Lower lobe of right lung (tissue), 2 donors: ENCODE results near the gene SORT1. TPM values are rescaled to one million over a fixed set of nuclear protein-coding genes. Genes with fewer than 3 reads are reported as not detected.

Source experiments
- ATAC-seq, 2 donors: fragments of 200-7000 bp; cut with Tn5 transposase; one replicate each; pipeline ENCODE4 v1.9.1; 2020 to 2022; ENCODE audit warnings: mild to moderate bottlenecking in 2 of 2, moderate library complexity in 2 of 2
- DNase-seq: peaks from one replicate; pipeline ENCODE4 v3.0.0-alpha.2; 2020
- H3K27ac ChIP-seq: fragments of 200-600 bp; one replicate; pipeline ENCODE4 v1.8.0; 2022
- H3K27me3 ChIP-seq: fragments of 200-600 bp; one replicate; pipeline ENCODE4 v1.8.0; 2022; ENCODE audit warnings: low read depth
- H3K36me3 ChIP-seq: fragments of 200-600 bp; one replicate; pipeline ENCODE4 v1.8.0; 2022; ENCODE audit warnings: mild to moderate bottlenecking
- H3K4me1 ChIP-seq: fragments of 200-600 bp; one replicate; pipeline ENCODE4 v1.8.0; 2022
- H3K4me3 ChIP-seq: fragments of 200-600 bp; one replicate; pipeline ENCODE4 v1.8.0; 2022; ENCODE audit warnings: mild to moderate bottlenecking
- H3K9me3 ChIP-seq: fragments of 200-600 bp; one replicate; pipeline ENCODE4 v1.8.0; 2022
- intact Hi-C: fragments of 100-400 bp; cut with DNase I; formaldehyde crosslinking; loops from one replicate; pipeline ENCODE4 v1.11.0; 2022
- total RNA-seq: library from RNA; stranded (reverse); fragmentation: NEBNext Ultra II Directional; extraction: Animal tissue kit (Norgen Biotek cat#: 25700); gene quantifications from one replicate; pipeline ENCODE4 v1.2.1, GENCODE V29; 2021
- TF ChIP-seq, protein P1 (sequence below): fragments of 200-600 bp; IDR thresholded peaks from one replicate; pipeline ENCODE4 v1.8.0; 2022; ENCODE audit warnings: antibody characterized with exemption, mild to moderate bottlenecking
- donor health status: DM: no; HTN: yes; CAD: no; lungs with severe emphysema.

Gene SORT1
- total RNA-seq, 1 donor from 2014 or later: 178 TPM

DNA sequence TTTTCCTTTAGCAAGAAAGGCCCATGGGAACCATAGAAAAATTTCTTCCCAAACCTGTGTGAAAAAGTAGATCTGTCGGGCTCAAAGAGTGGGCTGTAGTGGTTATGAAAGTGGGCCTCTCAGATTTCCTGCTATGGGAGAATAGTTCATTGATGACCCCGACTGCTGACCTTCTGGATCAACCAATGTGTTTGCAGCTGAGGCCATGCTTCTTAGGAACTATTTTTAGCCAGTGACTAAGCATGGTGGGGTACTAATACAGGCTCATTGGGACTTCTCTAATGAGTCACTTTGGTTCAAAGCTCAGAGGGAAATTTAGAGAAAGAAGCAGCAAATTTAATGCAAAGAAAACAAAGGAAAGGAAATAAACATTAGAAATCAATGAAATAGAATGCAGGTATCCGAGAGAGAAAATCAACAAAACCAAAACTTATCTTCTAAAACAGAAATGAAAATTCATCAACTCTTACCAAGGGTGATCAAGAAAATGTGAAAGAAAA, 41.1 kb upstream of the SORT1 start:
- TF ChIP-seq, protein P1, sequence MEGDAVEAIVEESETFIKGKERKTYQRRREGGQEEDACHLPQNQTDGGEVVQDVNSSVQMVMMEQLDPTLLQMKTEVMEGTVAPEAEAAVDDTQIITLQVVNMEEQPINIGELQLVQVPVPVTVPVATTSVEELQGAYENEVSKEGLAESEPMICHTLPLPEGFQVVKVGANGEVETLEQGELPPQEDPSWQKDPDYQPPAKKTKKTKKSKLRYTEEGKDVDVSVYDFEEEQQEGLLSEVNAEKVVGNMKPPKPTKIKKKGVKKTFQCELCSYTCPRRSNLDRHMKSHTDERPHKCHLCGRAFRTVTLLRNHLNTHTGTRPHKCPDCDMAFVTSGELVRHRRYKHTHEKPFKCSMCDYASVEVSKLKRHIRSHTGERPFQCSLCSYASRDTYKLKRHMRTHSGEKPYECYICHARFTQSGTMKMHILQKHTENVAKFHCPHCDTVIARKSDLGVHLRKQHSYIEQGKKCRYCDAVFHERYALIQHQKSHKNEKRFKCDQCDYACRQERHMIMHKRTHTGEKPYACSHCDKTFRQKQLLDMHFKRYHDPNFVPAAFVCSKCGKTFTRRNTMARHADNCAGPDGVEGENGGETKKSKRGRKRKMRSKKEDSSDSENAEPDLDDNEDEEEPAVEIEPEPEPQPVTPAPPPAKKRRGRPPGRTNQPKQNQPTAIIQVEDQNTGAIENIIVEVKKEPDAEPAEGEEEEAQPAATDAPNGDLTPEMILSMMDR: no peak
- ATAC-seq (no peak), DNase-seq (no peak)
- no peaks in the 10 kb centered on the region for H3K9me3 ChIP-seq
- H3K27me3 ChIP-seq: peaks cover 6% of the 10 kb centered on the region
- intact Hi-C loops: no loop called here
- H3K27ac ChIP-seq: no peak overlapping the region
- H3K4me1 ChIP-seq: no peaks in the 10 kb centered on the region
- no peaks in the 10 kb centered on the region for H3K36me3 ChIP-seq
- no peak overlapping the region for H3K4me3 ChIP-seq

DNA sequence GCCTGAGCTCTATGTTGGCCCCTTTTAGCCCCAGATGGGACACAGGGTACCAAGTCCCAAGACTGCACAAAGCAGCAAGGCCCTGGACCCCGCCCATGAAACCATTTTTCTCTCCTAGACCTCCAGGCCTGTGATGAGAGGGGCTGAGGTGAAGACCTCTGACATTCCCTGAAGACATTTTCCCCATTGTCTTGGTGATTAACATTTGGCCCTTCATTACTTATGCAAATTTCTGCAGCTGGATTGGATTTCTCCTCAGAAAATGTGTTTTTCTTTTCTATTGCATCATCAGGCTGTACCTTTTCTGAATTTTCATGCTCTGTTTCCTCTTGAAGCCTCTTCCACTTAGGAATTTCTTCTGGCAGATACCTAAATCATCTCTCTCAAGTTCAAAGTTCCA, 36.8 kb upstream of the SORT1 start:
- H3K4me1 ChIP-seq: no peaks in the 10 kb centered on the region
- TF ChIP-seq, protein P1: no peak
- DNase-seq: no peak
- no peak overlapping the region for H3K4me3 ChIP-seq
- H3K36me3 ChIP-seq: no peaks in the 10 kb centered on the region
- H3K27me3 ChIP-seq: no peaks in the 10 kb centered on the region
- intact Hi-C loops: no loop called here
- ATAC-seq: no peak
- no peaks in the 10 kb centered on the region for H3K9me3 ChIP-seq
- no peak overlapping the region for H3K27ac ChIP-seq

DNA sequence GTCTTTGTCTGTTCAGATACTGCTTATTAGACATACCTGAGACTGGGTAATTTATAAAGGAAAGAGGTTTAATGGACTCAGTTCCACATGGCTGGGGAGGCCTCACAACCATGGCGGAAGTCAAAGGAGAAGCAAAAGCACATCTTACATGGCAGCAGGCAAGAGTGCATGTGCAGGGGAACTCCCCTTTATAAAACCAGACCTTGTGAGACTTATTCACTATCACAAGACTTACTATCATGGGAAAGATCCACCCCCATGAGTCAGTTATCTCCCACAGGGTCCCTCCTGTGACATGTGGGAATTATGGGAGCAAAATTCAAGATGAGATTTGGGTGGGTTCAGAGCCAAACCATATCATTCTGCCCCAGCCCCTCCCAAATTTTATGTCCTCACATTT, 35.6 kb upstream of the SORT1 start:
- intact Hi-C loops: no loop called here
- H3K27ac ChIP-seq: no peak overlapping the region
- no peaks in the 10 kb centered on the region for H3K36me3 ChIP-seq
- ATAC-seq: no peak
- no peaks in the 10 kb centered on the region for H3K4me1 ChIP-seq
- no peak overlapping the region for H3K4me3 ChIP-seq
- DNase-seq: no peak
- no peaks in the 10 kb centered on the region for H3K9me3 ChIP-seq
- TF ChIP-seq, protein P1: no peak
- no peaks in the 10 kb centered on the region for H3K27me3 ChIP-seq

DNA sequence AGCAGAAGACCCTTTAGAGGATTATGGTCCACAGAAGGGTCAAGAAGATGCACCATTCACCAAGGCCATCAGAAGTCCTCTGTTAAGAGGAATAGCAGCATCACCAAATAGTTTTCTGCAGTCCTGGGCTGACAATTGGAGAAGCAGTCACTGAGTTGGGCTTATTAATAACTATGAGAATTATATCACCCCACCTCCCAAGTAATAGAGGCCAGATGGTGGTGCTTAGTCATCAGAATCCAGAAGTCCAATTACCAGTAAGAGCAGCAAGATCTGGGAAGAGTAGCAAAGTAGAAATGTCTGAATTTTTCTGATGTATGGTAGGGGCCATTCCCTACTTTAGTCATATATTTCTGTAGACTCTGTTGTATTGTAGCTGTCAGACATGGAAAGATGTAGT, 34.6 kb upstream of the SORT1 start:
- Histone ChIP-seq H3K27ac (no peak overlapping the region), H3K9me3 (no peaks in the 10 kb centered on the region), H3K36me3 (no peaks in the 10 kb centered on the region), H3K27me3 (no peaks in the 10 kb centered on the region), H3K4me3 (no peak overlapping the region), H3K4me1 (peaks cover 3% of the 10 kb centered on the region)
- intact Hi-C loops: no loop called here
- TF ChIP-seq, protein P1: no peak
- no peak for DNase-seq
- ATAC-seq: no peak

DNA sequence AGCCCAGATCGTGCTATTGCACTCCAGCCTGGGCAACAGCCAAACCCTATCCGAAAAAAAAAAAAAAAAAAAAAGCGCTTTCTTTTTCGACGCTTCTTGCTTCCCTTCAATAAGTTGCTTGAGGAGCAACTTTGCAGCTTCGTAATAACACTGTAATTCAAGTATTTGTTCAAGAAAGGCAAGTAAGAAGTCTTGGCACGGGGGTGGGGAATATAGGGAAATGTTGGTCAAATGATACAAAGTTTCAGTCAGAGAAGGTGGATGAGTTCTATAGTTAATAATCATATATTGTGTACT, 29.4 kb upstream of the SORT1 start:
- H3K36me3 ChIP-seq: no peaks in the 10 kb centered on the region
- no peak for DNase-seq
- ATAC-seq: no peak
- H3K9me3 ChIP-seq: no peaks in the 10 kb centered on the region
- H3K4me3 ChIP-seq: peak overlapping the region; percentile 74
- H3K27me3 ChIP-seq: no peaks in the 10 kb centered on the region
- H3K4me1 ChIP-seq: peaks cover 38% of the 10 kb centered on the region
- intact Hi-C loops: no loop called here
- TF ChIP-seq, protein P1: no peak
- peak overlapping the region; percentile 87 for H3K27ac ChIP-seq
